H9 (cell line): ENCODE results near the gene CYP27B1. TPM values are rescaled to one million over a fixed set of nuclear protein-coding genes. Genes with fewer than 3 reads are reported as not detected.

Source experiments
- DNase-seq: peaks from one replicate; pipeline ENCODE4 v3.0.0-alpha.2; 2017
- H2AFZ ChIP-seq: one replicate; pipeline ENCODE4 v1.6.1; 2013; ENCODE audit warnings: mild to moderate bottlenecking, low read length, control low read depth, moderate library complexity
- H2AK5ac ChIP-seq: 2 replicates; pipeline ENCODE4 v1.6.1; 2013; ENCODE audit warnings: low read length, control low read depth, mixed read lengths; ENCODE audit not compliant: insufficient read length
- H2BK120ac ChIP-seq: one replicate; pipeline ENCODE4 v1.6.1; 2013; ENCODE audit warnings: low read depth, mild to moderate bottlenecking, low read length, control low read depth, inconsistent platforms; ENCODE audit not compliant: poor library complexity, severe bottlenecking
- H2BK12ac ChIP-seq: 2 replicates; pipeline ENCODE4 v1.6.1; 2013; ENCODE audit warnings: low read length, control low read depth, mixed read lengths, low read depth; ENCODE audit not compliant: insufficient read length
- H2BK15ac ChIP-seq: 2 replicates; pipeline ENCODE4 v1.6.1; 2013; ENCODE audit warnings: low read depth, low read length, control low read depth
- H2BK20ac ChIP-seq: one replicate; pipeline ENCODE4 v1.6.1; 2013; ENCODE audit warnings: low read depth, mild to moderate bottlenecking, low read length, control low read depth, inconsistent platforms; ENCODE audit not compliant: poor library complexity, severe bottlenecking
- H2BK5ac ChIP-seq: 2 replicates; pipeline ENCODE4 v1.6.1; 2013; ENCODE audit warnings: low read length, control low read depth, mixed read lengths; ENCODE audit not compliant: insufficient read length
- H3K14ac ChIP-seq: 2 replicates; pipeline ENCODE4 v1.6.1; 2013; ENCODE audit warnings: low read length, control low read depth; ENCODE audit not compliant: insufficient read depth
- H3K18ac ChIP-seq: 2 replicates; pipeline ENCODE4 v1.6.1; 2013; ENCODE audit warnings: low read depth, mild to moderate bottlenecking, mixed read lengths, low read length, control low read depth; ENCODE audit not compliant: insufficient read length
- H3K23ac ChIP-seq: 2 replicates; pipeline ENCODE4 v1.6.1; 2013; ENCODE audit warnings: low read length, control low read depth, mixed read lengths, low read depth; ENCODE audit not compliant: insufficient read length
- H3K23me2 ChIP-seq: 2 replicates; pipeline ENCODE4 v1.6.1; 2013; ENCODE audit warnings: low read depth, mild to moderate bottlenecking, mixed read lengths, low read length, control low read depth; ENCODE audit not compliant: insufficient read length, poor library complexity, severe bottlenecking
- H3K27ac ChIP-seq: 2 replicates; pipeline ENCODE4 v1.5.1; 2013; ENCODE audit warnings: low read length, control low read depth, mixed read lengths, low read depth; ENCODE audit not compliant: insufficient read length
- H3K27me3 ChIP-seq: 2 replicates; pipeline ENCODE4 v1.6.1; 2013; ENCODE audit warnings: low read length, control low read depth, inconsistent platforms; ENCODE audit not compliant: insufficient read depth
- H3K4ac ChIP-seq: 2 replicates; pipeline ENCODE4 v1.6.1; 2013; ENCODE audit warnings: low read depth, mild to moderate bottlenecking, control low read depth, inconsistent platforms, low read length, moderate library complexity
- H3K4me1 ChIP-seq: 2 replicates; pipeline ENCODE4 v1.6.1; 2013; ENCODE audit warnings: low read length, control low read depth, inconsistent platforms; ENCODE audit not compliant: insufficient read depth
- H3K4me2 ChIP-seq: 2 replicates; pipeline ENCODE4 v1.6.1; 2013; ENCODE audit warnings: low read length, control low read depth, mixed read lengths; ENCODE audit not compliant: insufficient read length, insufficient read depth
- H3K56ac ChIP-seq: 2 replicates; pipeline ENCODE4 v1.6.1; 2013; ENCODE audit warnings: low read depth, mild to moderate bottlenecking, mixed read lengths, low read length, control low read depth; ENCODE audit not compliant: insufficient read length
- H3K79me1 ChIP-seq: 2 replicates; pipeline ENCODE4 v1.6.1; 2013; ENCODE audit warnings: low read depth, mild to moderate bottlenecking, moderate library complexity, low read length, control low read depth, inconsistent platforms; ENCODE audit not compliant: insufficient read depth, poor library complexity, severe bottlenecking
- H3K79me2 ChIP-seq: 2 replicates; pipeline ENCODE4 v1.6.1; 2013; ENCODE audit warnings: low read length, control low read depth, inconsistent platforms; ENCODE audit not compliant: insufficient read depth
- H3K9ac ChIP-seq: 2 replicates; pipeline ENCODE4 v1.6.1; 2013; ENCODE audit warnings: low read length, control low read depth, mixed read lengths; ENCODE audit not compliant: insufficient read length; ENCODE audit errors: extremely low read depth
- H3K9me3 ChIP-seq: one replicate; pipeline ENCODE4 v1.6.1; 2013; ENCODE audit warnings: low read depth, low read length, inconsistent platforms; ENCODE audit not compliant: control insufficient read depth
- H3T11ph ChIP-seq: one replicate; pipeline ENCODE4 v1.6.1; 2013; ENCODE audit warnings: mild to moderate bottlenecking, low read length, control low read depth, inconsistent platforms
- H4K20me1 ChIP-seq: one replicate; pipeline ENCODE4 v1.6.1; 2013; ENCODE audit not compliant: control insufficient read depth, insufficient read length, insufficient read depth
- H4K5ac ChIP-seq: 2 replicates; pipeline ENCODE4 v1.6.1; 2013; ENCODE audit warnings: low read depth, mild to moderate bottlenecking, mixed read lengths, low read length, control low read depth; ENCODE audit not compliant: insufficient read length
- H4K8ac ChIP-seq: replicated peaks from 2 replicates; pipeline ENCODE4 v1.6.1; 2013; ENCODE audit warnings: low read length, control low read depth, mixed read lengths, low read depth; ENCODE audit not compliant: insufficient read length
- H4K91ac ChIP-seq: 2 replicates; pipeline ENCODE4 v1.6.1; 2013; ENCODE audit warnings: low read depth, mild to moderate bottlenecking, moderate library complexity, mixed read lengths, low read length, control low read depth; ENCODE audit not compliant: insufficient read length
- H3K27ac Mint-ChIP-seq, 3 experiments: 2 replicates in 2 of 3; 3 replicates in 1 of 3; pipeline ENCODE4 v1.8.0; 2020 to 2021; ENCODE audit warnings: mixed read lengths in 3 of 3, mild to moderate bottlenecking in 1 of 3, moderate library complexity in 1 of 3
- H3K27me3 Mint-ChIP-seq: 2 replicates; pipeline ENCODE4 v1.8.0; 2021; ENCODE audit warnings: low read depth, mild to moderate bottlenecking, moderate library complexity, mixed read lengths
- H3K36me3 Mint-ChIP-seq, 3 experiments: 2 replicates in 2 of 3; 3 replicates in 1 of 3; pipeline ENCODE4 v1.8.0; 2020 to 2021; ENCODE audit warnings: low read depth in 3 of 3, mixed read lengths in 3 of 3; ENCODE audit not compliant: insufficient read depth in 1 of 3
- H3K4me1 Mint-ChIP-seq, 2 experiments: 2 replicates each; pipeline ENCODE4 v1.8.0; 2020; ENCODE audit warnings: mixed read lengths in 2 of 2
- H3K4me3 Mint-ChIP-seq, 2 experiments: 2 replicates in 1 of 2; 3 replicates in 1 of 2; pipeline ENCODE4 v1.8.0; 2020 to 2021; ENCODE audit warnings: mild to moderate bottlenecking in 2 of 2, mixed read lengths in 2 of 2, moderate library complexity in 1 of 2
- H3K9me3 Mint-ChIP-seq, 2 experiments: 2 replicates in 1 of 2; 3 replicates in 1 of 2; pipeline ENCODE4 v1.8.0; 2020; ENCODE audit warnings: mild to moderate bottlenecking in 2 of 2, mixed read lengths in 2 of 2, moderate library complexity in 1 of 2
- WGBS: extraction: QIAGEN DNeasy Blood & Tissue Kit; methylation state at CpG from one replicate; pipeline ENCODE4 v1.1.7; 2013; ENCODE audit warnings: missing lambda C conversion rate, low lambda C conversion rate, mixed read lengths; ENCODE audit not compliant: insufficient read length; ENCODE audit errors: extremely low coverage; 5-methylcytosine and 5-hydroxymethylcytosine counted together
- total RNA-seq: library from RNA; stranded (reverse); gene quantifications from 2 replicates; pipeline ENCODE4 v1.2.1, GENCODE V29; 2021
- TF ChIP-seq, protein P1 (sequence below): fragments of 200-600 bp; sonication (generic); conservative IDR thresholded peaks from 3 replicates; pipeline ENCODE4 v1.8.0; 2021; ENCODE audit warnings: antibody characterized with exemption, mild to moderate bottlenecking

The CYP27B1 gene
- total RNA-seq, 1 experiment from 2014 or later: 6.1 TPM

DNA sequence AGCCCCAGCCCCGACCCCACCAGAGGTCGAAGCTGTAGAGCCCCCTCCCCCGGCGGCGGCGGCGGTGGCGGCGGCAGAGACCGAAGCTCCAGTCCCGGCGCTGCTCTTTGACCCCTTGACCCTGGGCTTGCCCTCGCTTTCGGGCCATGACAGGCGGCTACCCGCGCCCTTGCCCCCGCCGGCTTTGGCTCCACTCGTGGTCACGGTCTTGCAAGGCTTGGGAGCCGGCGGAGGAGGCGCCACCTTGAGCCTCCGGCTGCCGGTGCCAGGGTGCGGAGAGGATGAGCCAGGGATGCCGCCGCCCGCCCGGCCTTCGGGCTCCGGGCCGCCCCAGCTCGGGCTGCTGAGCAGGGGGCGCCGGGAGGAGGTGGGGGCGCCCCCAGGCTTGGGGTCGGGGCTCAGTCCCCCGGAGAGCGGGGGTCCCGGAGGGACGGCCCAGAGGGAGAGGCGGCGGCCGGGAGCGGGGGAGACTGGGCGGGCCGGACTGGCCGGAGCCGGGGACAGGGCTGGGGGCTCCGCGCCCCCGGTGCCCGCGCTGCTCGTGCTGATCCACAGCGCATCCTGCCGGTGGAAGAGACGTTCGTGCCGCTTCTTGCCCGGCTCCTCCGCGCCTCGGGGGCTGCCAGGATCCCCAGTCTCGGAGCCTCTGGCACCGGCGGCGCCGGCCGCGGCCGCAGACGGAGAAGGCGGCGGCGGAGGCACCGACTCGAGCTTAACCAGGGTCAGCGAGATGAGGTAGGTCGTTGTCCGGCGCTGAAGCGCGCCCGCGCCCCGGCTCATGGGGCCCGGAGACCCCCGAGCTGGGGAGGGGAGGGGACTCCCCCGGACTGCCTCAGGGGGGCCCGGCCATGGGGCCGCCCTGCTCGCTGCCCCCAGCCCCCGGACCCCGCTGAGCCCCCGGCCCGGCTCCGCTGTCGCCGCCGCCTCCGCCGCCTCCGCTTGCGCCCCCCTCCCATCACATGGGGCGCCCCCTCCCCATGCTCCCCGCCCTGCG, 29.1 kb downstream of the CYP27B1 start:
- H3K36me3 Mint-ChIP-seq: no peaks in the 10 kb centered on the region; a peak in 1 of 7 replicates
- Histone ChIP-seq H3T11ph (no peak overlapping the region), H3K4me1 (peaks cover 2% of the 10 kb centered on the region; the same call in 1 of the 2 replicates), H2BK5ac (no peak overlapping the region), H2BK120ac (no peak overlapping the region), H4K20me1 (peaks cover 2% of the 10 kb centered on the region), H2BK12ac (no peak overlapping the region), H2BK15ac (no peak overlapping the region), H3K56ac (no peak overlapping the region), H4K91ac (no peak overlapping the region), H3K9ac (no peak overlapping the region), H3K18ac (no peak overlapping the region), H3K14ac (no peak overlapping the region), H3K4me2 (peak overlapping the region; percentile 49), H3K23me2 (peaks cover 16% of the 10 kb centered on the region), H3K4ac (no peak overlapping the region), H3K27me3 (peaks cover 60% of the 10 kb centered on the region), H2AK5ac (no peak overlapping the region), H3K27ac (no peak overlapping the region), H3K9me3 (no peaks in the 10 kb centered on the region), H3K79me2 (no peaks in the 10 kb centered on the region), H3K23ac (no peak overlapping the region), H2BK20ac (no peak overlapping the region), H4K8ac (no peak overlapping the region), H3K79me1 (no peaks in the 10 kb centered on the region), H2AFZ (no peak overlapping the region), H4K5ac (no peak overlapping the region)
- peaks cover 93% of the 10 kb centered on the region for H3K27me3 Mint-ChIP-seq
- no peaks in the 10 kb centered on the region; a peak in 1 of 5 replicates for H3K9me3 Mint-ChIP-seq
- H3K4me1 Mint-ChIP-seq: peaks cover 26 to 37% of the 10 kb centered on the region in 2 experiments
- no peak overlapping the region for H3K27ac Mint-ChIP-seq
- peak; percentile 56 for DNase-seq
- TF ChIP-seq, protein P1, sequence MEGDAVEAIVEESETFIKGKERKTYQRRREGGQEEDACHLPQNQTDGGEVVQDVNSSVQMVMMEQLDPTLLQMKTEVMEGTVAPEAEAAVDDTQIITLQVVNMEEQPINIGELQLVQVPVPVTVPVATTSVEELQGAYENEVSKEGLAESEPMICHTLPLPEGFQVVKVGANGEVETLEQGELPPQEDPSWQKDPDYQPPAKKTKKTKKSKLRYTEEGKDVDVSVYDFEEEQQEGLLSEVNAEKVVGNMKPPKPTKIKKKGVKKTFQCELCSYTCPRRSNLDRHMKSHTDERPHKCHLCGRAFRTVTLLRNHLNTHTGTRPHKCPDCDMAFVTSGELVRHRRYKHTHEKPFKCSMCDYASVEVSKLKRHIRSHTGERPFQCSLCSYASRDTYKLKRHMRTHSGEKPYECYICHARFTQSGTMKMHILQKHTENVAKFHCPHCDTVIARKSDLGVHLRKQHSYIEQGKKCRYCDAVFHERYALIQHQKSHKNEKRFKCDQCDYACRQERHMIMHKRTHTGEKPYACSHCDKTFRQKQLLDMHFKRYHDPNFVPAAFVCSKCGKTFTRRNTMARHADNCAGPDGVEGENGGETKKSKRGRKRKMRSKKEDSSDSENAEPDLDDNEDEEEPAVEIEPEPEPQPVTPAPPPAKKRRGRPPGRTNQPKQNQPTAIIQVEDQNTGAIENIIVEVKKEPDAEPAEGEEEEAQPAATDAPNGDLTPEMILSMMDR: peak; percentile 49
- no CpG with 5 or more reads among the region's 110 CpGs for WGBS
- H3K4me3 Mint-ChIP-seq: peak overlapping the region; percentile 59 to 84; a peak in 4 of 5 replicates
